Amniotic epithelial cell (primary cell): ENCODE results near the gene SMYD1.

Experiments used
- DNase-seq: peaks from one replicate; pipeline ENCODE4 v3.0.0-alpha.2; 2010; ENCODE audit warnings: low read depth

The SMYD1 gene

GRCh38 chr2:88144271-88144670 lies 76.6 kb downstream of the SMYD1 start:
- DNase-seq: no peak

GRCh38 chr2:88144914-88145497 lies 77.4 kb downstream of the SMYD1 start:
- no peak for DNase-seq

- no peak for DNase-seq
These were observed 79.0 kb downstream of the SMYD1 start for GRCh38 chr2:88146590-88146989.

GRCh38 chr2:88147145-88147544 lies 79.5 kb downstream of the SMYD1 start:
- no peak for DNase-seq

GRCh38 chr2:88148929-88149438 lies 81.4 kb downstream of the SMYD1 start:
- no peak for DNase-seq

GRCh38 chr2:88159481-88159880 lies 91.9 kb downstream of the SMYD1 start:
- DNase-seq: no peak

GRCh38 chr2:88159955-88160415 lies 92.4 kb downstream of the SMYD1 start:
- DNase-seq: peak; percentile 52

GRCh38 chr2:88160517-88160916 lies 92.9 kb downstream of the SMYD1 start:
- DNase-seq: no peak

- DNase-seq: no peak
These were observed 94.0 kb downstream of the SMYD1 start for GRCh38 chr2:88161446-88162244.
